DND-41 (cell line): ENCODE measurements around the gene DDX24.

ENCODE experiments used
- ATAC-seq: fragments of 200-7000 bp; cut with Tn5 transposase; 3 replicates; pipeline ENCODE4 v1.9.1; 2021; ENCODE audit warnings: low read depth; ENCODE audit not compliant: insufficient read depth
- DNase-seq: peaks from one replicate; pipeline ENCODE4 v3.0.0-alpha.2; 2020
- H2AFZ ChIP-seq: 2 replicates; pipeline ENCODE4 v1.6.0; 2012; ENCODE audit warnings: low read depth, low read length
- H3K27ac ChIP-seq: 2 replicates; pipeline ENCODE4 v1.5.1; 2012; ENCODE audit warnings: low read length, inconsistent platforms
- H3K27me3 ChIP-seq: fragments of 200-600 bp; sonication (generic); 2 replicates; pipeline ENCODE4 v1.6.0; 2012; ENCODE audit warnings: low read length, mild to moderate bottlenecking, inconsistent platforms; ENCODE audit not compliant: insufficient read depth, poor library complexity
- H3K36me3 ChIP-seq: 2 replicates; pipeline ENCODE4 v1.5.1; 2012; ENCODE audit warnings: low read length, inconsistent platforms; ENCODE audit not compliant: insufficient read depth
- H3K4me1 ChIP-seq: 2 replicates; pipeline ENCODE4 v1.5.1; 2012; ENCODE audit warnings: mild to moderate bottlenecking, low read length; ENCODE audit not compliant: insufficient read depth
- H3K4me2 ChIP-seq: 2 replicates; pipeline ENCODE4 v1.6.0; 2012; ENCODE audit warnings: mild to moderate bottlenecking, moderate library complexity, low read length, inconsistent platforms; ENCODE audit not compliant: insufficient read depth
- H3K4me3 ChIP-seq, 2 experiments: fragments of 200-600 bp in 1 of 2; shearing (Covaris generic) in 1 of 2; 2 replicates each; pipeline ENCODE4 v1.5.1; 2012 to 2016; ENCODE audit warnings: inconsistent platforms in 2 of 2, low read length in 2 of 2, mild to moderate bottlenecking in 2 of 2, low read depth in 1 of 2, moderate library complexity in 1 of 2
- H3K79me2 ChIP-seq: 2 replicates; pipeline ENCODE4 v1.6.0; 2012; ENCODE audit warnings: low read length, inconsistent platforms; ENCODE audit not compliant: insufficient read depth
- H3K9ac ChIP-seq: 2 replicates; pipeline ENCODE4 v1.6.0; 2012; ENCODE audit warnings: low read depth, mild to moderate bottlenecking, inconsistent platforms, low read length, moderate library complexity
- H3K9me3 ChIP-seq: 2 replicates; pipeline ENCODE4 v1.5.1; 2012; ENCODE audit warnings: low read length, moderate library complexity, mild to moderate bottlenecking, inconsistent platforms; ENCODE audit not compliant: insufficient read depth, severe bottlenecking
- H4K20me1 ChIP-seq: 2 replicates; pipeline ENCODE4 v1.6.0; 2012; ENCODE audit warnings: low read length; ENCODE audit not compliant: insufficient read depth
- EZH2 ChIP-seq: IDR thresholded peaks from 3 replicates; pipeline ENCODE4 v1.6.1; 2012; ENCODE audit warnings: borderline replicate concordance, low read depth, mild to moderate bottlenecking, moderate library complexity, low read length, inconsistent platforms; ENCODE audit not compliant: severe bottlenecking
- TF ChIP-seq, protein P1 (sequence below): IDR thresholded peaks from 2 replicates; pipeline ENCODE4 v1.5.1; 2012; ENCODE audit warnings: borderline replicate concordance, low read length, moderate library complexity, mild to moderate bottlenecking; ENCODE audit not compliant: poor library complexity, severe bottlenecking; ENCODE audit errors: extremely low read depth

The DDX24 gene

DNA sequence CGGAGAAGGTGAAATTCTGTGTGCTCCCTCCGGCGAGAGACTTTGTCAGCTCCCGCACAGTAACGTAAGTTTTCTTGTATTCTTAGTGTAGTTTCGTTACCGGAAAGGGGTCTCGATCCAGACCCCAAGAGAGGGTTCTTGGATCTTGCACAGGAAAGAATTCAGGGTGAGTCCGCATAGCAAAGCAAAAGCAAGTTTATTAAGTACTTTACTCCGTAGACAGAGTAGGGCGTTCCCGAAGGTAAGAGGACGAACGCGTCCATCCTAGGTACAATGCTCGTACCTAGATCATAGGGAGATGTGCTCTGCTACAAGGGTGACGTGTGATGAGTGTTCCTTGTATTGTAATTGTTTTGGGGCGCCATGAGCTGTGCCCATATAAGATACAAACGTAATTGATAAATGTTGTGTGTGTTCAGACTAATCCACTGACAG is 401 bp upstream of the DDX24 start:
- Histone ChIP-seq H3K9ac (peak overlapping the region; percentile 90), H3K27me3 (no peaks in the 10 kb centered on the region), H3K27ac (peak overlapping the region; percentile 88), H3K4me2 (peak overlapping the region; percentile 87), H3K79me2 (peaks cover 62% of the 10 kb centered on the region), H3K36me3 (peaks cover 30% of the 10 kb centered on the region), H4K20me1 (peaks cover 31% of the 10 kb centered on the region), H3K9me3 (no peaks in the 10 kb centered on the region), H3K4me1 (peaks cover 51% of the 10 kb centered on the region), H2AFZ (peak overlapping the region; percentile 95), H3K4me3 (peak overlapping the region; percentile 69 to 71)
- peak; percentile 25 for ATAC-seq
- DNase-seq, result no peak
- TF ChIP-seq EZH2, result no peak
- TF ChIP-seq, protein P1, sequence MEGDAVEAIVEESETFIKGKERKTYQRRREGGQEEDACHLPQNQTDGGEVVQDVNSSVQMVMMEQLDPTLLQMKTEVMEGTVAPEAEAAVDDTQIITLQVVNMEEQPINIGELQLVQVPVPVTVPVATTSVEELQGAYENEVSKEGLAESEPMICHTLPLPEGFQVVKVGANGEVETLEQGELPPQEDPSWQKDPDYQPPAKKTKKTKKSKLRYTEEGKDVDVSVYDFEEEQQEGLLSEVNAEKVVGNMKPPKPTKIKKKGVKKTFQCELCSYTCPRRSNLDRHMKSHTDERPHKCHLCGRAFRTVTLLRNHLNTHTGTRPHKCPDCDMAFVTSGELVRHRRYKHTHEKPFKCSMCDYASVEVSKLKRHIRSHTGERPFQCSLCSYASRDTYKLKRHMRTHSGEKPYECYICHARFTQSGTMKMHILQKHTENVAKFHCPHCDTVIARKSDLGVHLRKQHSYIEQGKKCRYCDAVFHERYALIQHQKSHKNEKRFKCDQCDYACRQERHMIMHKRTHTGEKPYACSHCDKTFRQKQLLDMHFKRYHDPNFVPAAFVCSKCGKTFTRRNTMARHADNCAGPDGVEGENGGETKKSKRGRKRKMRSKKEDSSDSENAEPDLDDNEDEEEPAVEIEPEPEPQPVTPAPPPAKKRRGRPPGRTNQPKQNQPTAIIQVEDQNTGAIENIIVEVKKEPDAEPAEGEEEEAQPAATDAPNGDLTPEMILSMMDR, result no peak

DNA sequence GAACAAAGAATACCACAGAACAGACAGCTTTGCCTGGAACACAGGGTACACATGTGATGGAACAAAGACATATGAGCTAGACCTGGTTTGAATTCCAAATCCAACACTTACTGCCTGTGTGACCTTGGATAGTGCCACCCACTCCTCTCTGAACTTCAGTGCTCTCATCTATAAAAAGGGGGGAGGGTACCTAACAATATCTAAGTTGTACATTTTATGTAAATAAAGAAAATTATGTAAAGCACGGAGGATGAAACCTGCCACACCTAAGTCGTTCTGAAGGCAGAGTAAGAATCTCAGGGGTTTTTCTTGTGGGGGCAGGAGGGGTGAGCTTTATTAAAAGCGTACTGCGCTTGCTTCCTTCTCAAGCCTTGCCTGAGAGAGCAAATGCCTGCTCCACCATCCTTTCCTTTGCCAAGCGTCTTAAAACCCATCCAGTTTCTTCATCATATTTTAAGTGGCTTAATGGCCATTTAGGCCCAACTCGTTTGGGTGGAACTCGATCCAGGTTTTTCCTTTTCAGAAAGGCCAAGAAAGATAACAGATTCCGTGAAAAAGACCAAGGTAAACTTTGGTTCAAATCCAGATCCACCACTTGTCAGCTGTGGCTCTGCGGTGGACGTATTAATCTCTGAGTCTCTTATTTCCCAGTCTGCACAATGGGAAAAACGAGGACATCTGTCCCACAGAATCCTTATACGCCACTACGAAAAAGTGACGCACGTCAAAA is 946 bp downstream of the DDX24 start:
- peaks cover 76% of the 10 kb centered on the region for H3K79me2 ChIP-seq
- H4K20me1 ChIP-seq, result peaks cover 35% of the 10 kb centered on the region
- peak overlapping the region; percentile 88 for H3K27ac ChIP-seq

DNA sequence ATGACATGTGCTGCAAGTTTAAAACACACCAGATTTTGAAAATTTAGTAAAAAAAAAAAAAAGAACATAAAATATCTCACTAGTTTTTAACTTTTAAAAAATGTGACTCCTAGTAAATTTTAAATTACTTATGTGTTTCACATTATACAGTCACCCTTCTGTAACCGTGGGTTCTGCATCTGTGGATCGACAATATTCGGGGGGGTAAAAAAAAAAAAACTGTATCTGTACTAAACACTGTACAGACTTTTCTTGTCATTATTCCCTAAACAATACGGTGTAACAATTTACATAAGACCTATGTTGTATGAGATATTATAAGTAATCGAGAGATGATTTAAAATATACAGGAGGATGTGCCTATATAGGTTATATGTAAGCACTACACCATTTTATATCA is 3.2 kb downstream of the DDX24 start:
- Histone ChIP-seq H3K27me3 (no peaks in the 10 kb centered on the region), H3K79me2 (peaks cover 98% of the 10 kb centered on the region), H3K9me3 (peaks cover 10% of the 10 kb centered on the region), H2AFZ (no peak overlapping the region), H3K9ac (no peak overlapping the region; the same call in 1 of the 2 replicates), H3K36me3 (peaks cover 46% of the 10 kb centered on the region), H3K4me2 (peak overlapping the region; percentile 87), H4K20me1 (peaks cover 35% of the 10 kb centered on the region), H3K4me1 (peaks cover 56% of the 10 kb centered on the region), H3K27ac (no peak overlapping the region), H3K4me3 (peak overlapping the region in 1 of 2 experiments; percentile 69; a peak in 2 of 4 replicates)
- TF ChIP-seq, protein P1, result no peak
- TF ChIP-seq EZH2, result no peak
- ATAC-seq (no peak), DNase-seq (no peak)

More for the DNA sequence above, 946 bp downstream of the DDX24 start:
- Histone ChIP-seq H2AFZ (peak overlapping the region; percentile 95), H3K36me3 (peaks cover 42% of the 10 kb centered on the region), H3K9me3 (peaks cover 8% of the 10 kb centered on the region), H3K4me1 (peaks cover 59% of the 10 kb centered on the region), H3K4me3 (peak overlapping the region; percentile 69 to 71), H3K9ac (peak overlapping the region; percentile 90), H3K27me3 (no peaks in the 10 kb centered on the region), H3K4me2 (peak overlapping the region; percentile 87)
- TF ChIP-seq EZH2, result no peak
- TF ChIP-seq, protein P1, result no peak
- ATAC-seq (no peak), DNase-seq (peak; percentile 11)
